UCSD-AML1 (cell line): Measurements from ENCODE around the gene NAP1L4.
A peak's percentile ranks its signal among the peaks of the same experiment; 100 is the strongest.

Source experiments
- DNase-seq: peaks from one replicate; lab custom pipeline; 2025; ENCODE audit not compliant: unreplicated experiment; lab: John Stamatoyannopoulos, UW

NAP1L4 gene

GRCh38 chr11:2992234-2992996, at the start of gene NAP1L4:
Gene NAP1L4 (minus strand): TSS chr11:2992329. CDS start chr11:2979220, 13,109 bp downstream.
- peak; percentile 97 for DNase-seq

- DNase-seq, result no peak
Measured at GRCh38 chr11:3040881-3041280, 48.8 kb upstream of the NAP1L4 start.

- DNase-seq, result no peak
Measured at GRCh38 chr11:3037945-3038271, 45.8 kb upstream of the NAP1L4 start.

- DNase-seq, result peak; percentile 68
Measured at GRCh38 chr11:3037040-3037944, 45.2 kb upstream of the NAP1L4 start.

GRCh38 chr11:3036419-3036818, 44.3 kb upstream of the NAP1L4 start:
- DNase-seq, result no peak

GRCh38 chr11:3035333-3035732, 43.2 kb upstream of the NAP1L4 start:
- no peak for DNase-seq

- no peak for DNase-seq
Measured at GRCh38 chr11:3030289-3031070, 38.4 kb upstream of the NAP1L4 start.

GRCh38 chr11:3028813-3029212, 36.7 kb upstream of the NAP1L4 start:
- no peak for DNase-seq

- DNase-seq, result no peak
Measured at GRCh38 chr11:3026803-3027202, 34.7 kb upstream of the NAP1L4 start.

GRCh38 chr11:3022982-3023381, 30.9 kb upstream of the NAP1L4 start:
- no peak for DNase-seq

- no peak for DNase-seq
Measured at GRCh38 chr11:3022300-3022967, 30.3 kb upstream of the NAP1L4 start.

GRCh38 chr11:3021125-3021524, 29.0 kb upstream of the NAP1L4 start:
- DNase-seq, result no peak

GRCh38 chr11:3020011-3020410, 27.9 kb upstream of the NAP1L4 start:
- no peak for DNase-seq

- DNase-seq, result no peak
Measured at GRCh38 chr11:3018596-3018995, 26.5 kb upstream of the NAP1L4 start.

GRCh38 chr11:3016861-3017260, 24.7 kb upstream of the NAP1L4 start:
- DNase-seq, result no peak

GRCh38 chr11:3015796-3016195, 23.7 kb upstream of the NAP1L4 start:
- DNase-seq, result no peak

- no peak for DNase-seq
Measured at GRCh38 chr11:3014943-3015342, 22.8 kb upstream of the NAP1L4 start.

GRCh38 chr11:3014057-3014938, 22.2 kb upstream of the NAP1L4 start:
- no peak for DNase-seq

- no peak for DNase-seq
Measured at GRCh38 chr11:3011891-3012885, 20.1 kb upstream of the NAP1L4 start.
